B cell (primary cell): ENCODE results near the gene GSTM3. TPM values are rescaled to one million over a fixed set of nuclear protein-coding genes. Genes with fewer than 3 reads are reported as not detected.
"Not testable (repeated sequence)": the region's sequence is repeated elsewhere in the genome, so short reads cannot be mapped to it uniquely, and the experiment has no call there.

Experiments used
- ATAC-seq: fragments of 200-7000 bp; cut with Tn5 transposase; one replicate; pipeline ENCODE4 v1.10.0; 2021; ENCODE audit warnings: low read depth, mild to moderate bottlenecking, moderate number of reproducible peaks, moderate library complexity
- CTCF ChIA-PET: fragments of 350-600 bp; sonication (Branson Sonifier 250); formaldehyde crosslinking; loops from one replicate; lab custom pipeline; 2021; ENCODE audit warnings: antibody characterized with exemption, inconsistent platforms; lab: Charles Lee
- POLR2A ChIA-PET: fragments of 350-600 bp; sonication (Branson Sonifier 250); formaldehyde crosslinking; loops from one replicate; lab custom pipeline; 2021; ENCODE audit warnings: antibody characterized with exemption; lab: Charles Lee
- DNase-seq: peaks from one replicate; pipeline ENCODE4 v3.0.0; 2013
- H2AFZ ChIP-seq: 2 replicates; pipeline ENCODE4 v1.6.1; 2012; ENCODE audit warnings: mild to moderate bottlenecking, low read depth, low read length; ENCODE audit not compliant: insufficient read depth, poor library complexity, severe bottlenecking
- H3K27ac ChIP-seq, 2 donors: 1 replicate in 1 of 2; 2 replicates in 1 of 2; pipeline ENCODE4 v1.5.1; 2012 to 2013; ENCODE audit warnings: low read length in 2 of 2, mild to moderate bottlenecking in 2 of 2, moderate library complexity in 1 of 2
- H3K27me3 ChIP-seq, 4 experiments: fragments of 200-600 bp in 1 of 4; sonication (generic) in 1 of 4; replicated peaks in 1 of 4; 1 replicate in 2 of 4; 2 replicates in 2 of 4; pipeline versions ENCODE4 v1.6.1 to v1.7.0; 2013 to 2016; ENCODE audit warnings: low read length in 3 of 4, mild to moderate bottlenecking in 2 of 4, mixed read lengths in 1 of 4, moderate library complexity in 1 of 4; ENCODE audit not compliant: insufficient read depth in 4 of 4, control insufficient read depth in 3 of 4; ENCODE audit errors: control extremely low read depth in 1 of 4
- H3K36me3 ChIP-seq, 2 experiments: replicated peaks in 1 of 2; 1 replicate in 1 of 2; 2 replicates in 1 of 2; pipeline versions ENCODE4 v1.6.1 to v1.7.1; 2013; ENCODE audit warnings: low read length in 1 of 2; ENCODE audit not compliant: insufficient read depth in 2 of 2, control insufficient read depth in 1 of 2; ENCODE audit errors: control extremely low read depth in 1 of 2, extremely low read depth in 1 of 2
- H3K4me1 ChIP-seq, 2 donors: fragments of 200-600 bp in 1 of 2; sonication (generic) in 1 of 2; 1 replicate in 1 of 2; 2 replicates in 1 of 2; pipeline versions ENCODE4 v1.5.1 to v1.6.1; 2013 to 2017; ENCODE audit warnings: low read length in 2 of 2; ENCODE audit not compliant: control insufficient read depth in 2 of 2, insufficient read depth in 2 of 2
- H3K4me2 ChIP-seq: replicated peaks from 2 replicates; pipeline ENCODE3; 2012; ENCODE audit warnings: mild to moderate bottlenecking, low read depth, low read length; ENCODE audit not compliant: poor library complexity, severe bottlenecking
- H3K4me3 ChIP-seq, 5 experiments: fragments of 200-600 bp in 1 of 5; sonication (generic) in 1 of 5; 1 replicate in 3 of 5; 2 replicates in 2 of 5; pipeline versions ENCODE4 v1.5.1 to v1.7.0; 2011 to 2016; ENCODE audit warnings: low read length in 4 of 5, mild to moderate bottlenecking in 4 of 5, low read depth in 2 of 5, control low read depth in 1 of 5, moderate library complexity in 1 of 5; ENCODE audit not compliant: insufficient read depth in 1 of 5; ENCODE audit errors: control extremely low read depth in 1 of 5, extremely low read depth in 1 of 5
- H3K79me2 ChIP-seq: fragments of 200-600 bp; sonication (generic); one replicate; pipeline ENCODE4 v1.6.0; 2016; ENCODE audit warnings: low read length; ENCODE audit not compliant: control insufficient read depth, insufficient read depth
- H3K9ac ChIP-seq: fragments of 200-600 bp; sonication (generic); 2 replicates; pipeline ENCODE4 v1.6.1; 2017; ENCODE audit warnings: mild to moderate bottlenecking, low read length, moderate library complexity
- H3K9me3 ChIP-seq, 3 donors: one replicate each; pipeline versions ENCODE4 v1.6.1 to v1.7.1; 2013; ENCODE audit warnings: low read length in 2 of 3; ENCODE audit not compliant: control insufficient read depth in 2 of 3, insufficient read depth in 1 of 3; ENCODE audit errors: control extremely low read depth in 1 of 3
- H4K20me1 ChIP-seq: 2 replicates; pipeline ENCODE4 v1.6.0; 2012; ENCODE audit warnings: mild to moderate bottlenecking, low read length; ENCODE audit not compliant: insufficient read depth, control insufficient read depth, poor library complexity, severe bottlenecking
- H3K27ac Mint-ChIP-seq: one replicate; pipeline ENCODE4 v1.8.0; 2021; ENCODE audit warnings: mixed read lengths
- H3K27me3 Mint-ChIP-seq: one replicate; pipeline ENCODE4 v1.8.0; 2021; ENCODE audit warnings: mixed read lengths
- H3K4me1 Mint-ChIP-seq: one replicate; pipeline ENCODE4 v1.8.0; 2021; ENCODE audit warnings: mixed read lengths
- H3K4me3 Mint-ChIP-seq: one replicate; pipeline ENCODE4 v1.8.0; 2021; ENCODE audit warnings: mixed read lengths
- H3K9me3 Mint-ChIP-seq: one replicate; pipeline ENCODE4 v1.8.0; 2022; ENCODE audit warnings: mixed read lengths; ENCODE audit not compliant: insufficient read depth
- EZH2 ChIP-seq: IDR thresholded peaks from 2 replicates; pipeline ENCODE4 v1.6.1; 2012; ENCODE audit warnings: borderline replicate concordance, low read depth, mild to moderate bottlenecking, moderate library complexity, low read length; ENCODE audit not compliant: insufficient read depth, poor library complexity, severe bottlenecking
- WGBS: methylation state at CpG from one replicate; pipeline ENCODE4 v1.1.5; 2013; ENCODE audit warnings: missing lambda C conversion rate; ENCODE audit not compliant: insufficient coverage; 5-methylcytosine and 5-hydroxymethylcytosine counted together
- intact Hi-C: fragments of 100-400 bp; cut with micrococcal nuclease; formaldehyde crosslinking; loops from one replicate; pipeline ENCODE4 v1.10.0; 2022
- polyA plus RNA-seq: library from polyadenylated mRNA; depleted of rRNA; stranded (reverse); fragments of >200 nt; gene quantifications from 2 replicates; pipeline ENCODE4 v1.2.3, GENCODE V29; 2012
- total RNA-seq, 2 donors: library from RNA; stranded (reverse); fragments of 120-200 nt in 1 of 2; gene quantifications; 1 replicate in 1 of 2; 2 replicates in 1 of 2; pipeline versions ENCODE4 v1.2.3 to v1.2.4, GENCODE V29; 2013 to 2022
- TF ChIP-seq, protein P1 (sequence below): fragments of 200-600 bp; IDR thresholded peaks from one replicate; pipeline ENCODE4 v1.8.0; 2022; ENCODE audit warnings: antibody characterized with exemption, mild to moderate bottlenecking

GSTM3 gene
- total and polyA plus RNA-seq, 2 donors (not counting 1 experiment from before 2014, with no cell fraction given) = 1.9 to 2.8 TPM

DNA sequence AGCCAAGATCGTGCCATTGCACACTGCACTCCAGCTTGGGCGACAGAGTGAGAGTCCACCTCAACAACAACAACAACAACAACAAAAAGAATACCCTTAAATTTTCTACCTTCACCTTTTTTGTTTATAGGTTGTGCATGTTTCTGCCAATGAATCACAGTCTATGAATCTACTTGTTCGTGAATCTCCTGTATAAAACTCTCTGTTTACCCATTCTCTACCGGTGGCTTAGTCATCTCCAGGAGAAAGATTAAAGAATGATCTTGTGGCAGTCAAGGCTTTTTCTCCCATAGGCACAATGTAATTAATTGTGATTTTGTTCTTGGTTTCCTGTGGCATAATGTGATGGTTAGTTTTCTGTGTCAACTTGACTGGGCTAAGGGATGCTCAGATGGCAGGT lies 43.0 kb downstream of the GSTM3 start:
- H3K9ac ChIP-seq, H3K27ac ChIP-seq, H3K9me3 Mint-ChIP-seq, H3K27ac Mint-ChIP-seq, H3K36me3 ChIP-seq, DNase-seq, H3K27me3 ChIP-seq, ATAC-seq, intact Hi-C loops, H3K27me3 Mint-ChIP-seq, H3K4me3 Mint-ChIP-seq, H3K4me1 ChIP-seq, H3K4me3 ChIP-seq, H3K4me2 ChIP-seq, H3K4me1 Mint-ChIP-seq, H3K9me3 ChIP-seq, POLR2A ChIA-PET, H2AFZ ChIP-seq, CTCF ChIA-PET, H4K20me1 ChIP-seq, H3K79me2 ChIP-seq: not testable (repeated sequence)
- no CpG with 5 or more reads among the region's 4 CpGs for WGBS

DNA sequence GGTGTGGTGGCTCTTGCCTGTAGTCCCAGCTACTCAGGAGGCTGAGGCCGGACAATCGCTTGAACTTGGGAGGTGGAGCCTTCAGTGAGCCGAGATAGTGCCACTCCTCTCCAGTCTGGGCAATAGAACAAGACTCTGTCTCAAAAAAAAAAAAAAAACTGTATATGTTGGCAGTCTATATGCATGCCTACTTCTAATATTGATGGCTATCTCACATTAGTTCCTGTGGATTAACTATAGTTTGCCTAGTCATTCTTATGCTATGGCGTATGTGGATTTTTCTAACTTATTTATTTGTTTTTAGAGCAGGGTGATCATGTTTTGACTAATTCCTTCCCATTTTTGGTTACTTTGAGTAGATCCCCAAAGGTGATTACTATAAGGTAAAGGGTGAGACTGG lies 43.8 kb downstream of the GSTM3 start:
- H3K27ac Mint-ChIP-seq = no peak overlapping the region
- no peaks in the 10 kb centered on the region for H4K20me1 ChIP-seq
- H3K4me3 Mint-ChIP-seq = no peak overlapping the region
- no peaks in the 10 kb centered on the region for H3K4me1 ChIP-seq
- no peak overlapping the region for H3K9ac ChIP-seq
- H3K27me3 ChIP-seq = no peaks in the 10 kb centered on the region
- no CpG with 5 or more reads among the region's 4 CpGs for WGBS
- CTCF ChIA-PET = no interaction called here
- no peaks in the 10 kb centered on the region for H3K79me2 ChIP-seq
- H3K4me2 ChIP-seq = no peak overlapping the region
- TF ChIP-seq EZH2 = no peak
- TF ChIP-seq, protein P1, sequence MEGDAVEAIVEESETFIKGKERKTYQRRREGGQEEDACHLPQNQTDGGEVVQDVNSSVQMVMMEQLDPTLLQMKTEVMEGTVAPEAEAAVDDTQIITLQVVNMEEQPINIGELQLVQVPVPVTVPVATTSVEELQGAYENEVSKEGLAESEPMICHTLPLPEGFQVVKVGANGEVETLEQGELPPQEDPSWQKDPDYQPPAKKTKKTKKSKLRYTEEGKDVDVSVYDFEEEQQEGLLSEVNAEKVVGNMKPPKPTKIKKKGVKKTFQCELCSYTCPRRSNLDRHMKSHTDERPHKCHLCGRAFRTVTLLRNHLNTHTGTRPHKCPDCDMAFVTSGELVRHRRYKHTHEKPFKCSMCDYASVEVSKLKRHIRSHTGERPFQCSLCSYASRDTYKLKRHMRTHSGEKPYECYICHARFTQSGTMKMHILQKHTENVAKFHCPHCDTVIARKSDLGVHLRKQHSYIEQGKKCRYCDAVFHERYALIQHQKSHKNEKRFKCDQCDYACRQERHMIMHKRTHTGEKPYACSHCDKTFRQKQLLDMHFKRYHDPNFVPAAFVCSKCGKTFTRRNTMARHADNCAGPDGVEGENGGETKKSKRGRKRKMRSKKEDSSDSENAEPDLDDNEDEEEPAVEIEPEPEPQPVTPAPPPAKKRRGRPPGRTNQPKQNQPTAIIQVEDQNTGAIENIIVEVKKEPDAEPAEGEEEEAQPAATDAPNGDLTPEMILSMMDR = no peak
- H3K9me3 ChIP-seq = no peaks in the 10 kb centered on the region
- no peak overlapping the region for H2AFZ ChIP-seq
- no peak for ATAC-seq
- no peaks in the 10 kb centered on the region for H3K9me3 Mint-ChIP-seq
- no peaks in the 10 kb centered on the region for H3K4me1 Mint-ChIP-seq
- H3K4me3 ChIP-seq = no peak overlapping the region
- no peak for DNase-seq
- no peaks in the 10 kb centered on the region for H3K27me3 Mint-ChIP-seq
- intact Hi-C loops = no loop called here
- H3K27ac ChIP-seq = no peak overlapping the region
- POLR2A ChIA-PET = no interaction called here
- H3K36me3 ChIP-seq = no peaks in the 10 kb centered on the region

DNA sequence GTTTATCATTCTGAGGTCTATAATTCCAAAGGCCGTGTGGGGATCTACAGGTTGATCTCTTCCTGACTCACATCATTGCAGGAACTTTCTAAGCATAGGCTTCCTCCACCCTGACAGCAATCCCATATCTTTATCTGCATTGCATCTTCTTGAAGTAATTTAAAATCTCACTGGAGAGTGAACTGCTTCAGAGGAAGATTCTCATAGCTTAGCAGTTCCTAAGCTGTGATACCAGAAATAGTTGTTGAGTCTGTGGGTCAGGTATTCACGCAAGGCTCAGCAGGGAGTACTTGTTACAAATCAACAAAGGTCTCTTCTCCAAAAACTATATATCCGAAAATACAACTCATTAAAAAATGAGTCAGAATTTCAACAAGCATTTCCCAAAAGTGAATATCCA lies 45.7 kb downstream of the GSTM3 start:
- CTCF ChIA-PET = interaction anchor here (1.1 kb wide), 1 partner anchor 55 kb away, joined by 4 read pairs; no protein-coding TSS in a partner anchor
- H3K27ac Mint-ChIP-seq, H3K9me3 Mint-ChIP-seq, H3K4me1 ChIP-seq, H3K79me2 ChIP-seq, ATAC-seq, H3K4me3 ChIP-seq, DNase-seq, intact Hi-C loops, POLR2A ChIA-PET, H3K27ac ChIP-seq, H3K27me3 Mint-ChIP-seq, H3K27me3 ChIP-seq, H4K20me1 ChIP-seq, H3K36me3 ChIP-seq, H3K9ac ChIP-seq, H3K4me1 Mint-ChIP-seq, H3K9me3 ChIP-seq, H3K4me2 ChIP-seq, H3K4me3 Mint-ChIP-seq, H2AFZ ChIP-seq: not testable (repeated sequence)
- WGBS = no CpG with 5 or more reads among the region's 3 CpGs
